Brain microvascular endothelial cell (primary cell): ENCODE results near the gene TSPAN8.

Experiments used
- DNase-seq: peaks from one replicate; pipeline ENCODE4 v3.0.0-alpha.2; 2020
- H3K27ac ChIP-seq: fragments of 250-450 bp; sonication (Bioruptor Pico); 2 replicates; pipeline ENCODE4 v1.5.1; 2020; ENCODE audit warnings: mild to moderate bottlenecking, moderate library complexity
- H3K27me3 ChIP-seq: fragments of 250-450 bp; sonication (Bioruptor Pico); replicated peaks from 2 replicates; pipeline ENCODE4 v1.5.1; 2020; ENCODE audit warnings: mild to moderate bottlenecking
- H3K36me3 ChIP-seq: fragments of 250-450 bp; sonication (Bioruptor Pico); replicated peaks from 2 replicates; pipeline ENCODE4 v1.5.1; 2020; ENCODE audit warnings: mild to moderate bottlenecking
- H3K4me3 ChIP-seq: 2 replicates; pipeline ENCODE4 v1.5.1; 2011; ENCODE audit warnings: low read depth, mild to moderate bottlenecking, control low read depth, low read length, moderate library complexity
- CTCF ChIP-seq: IDR thresholded peaks from 2 replicates; pipeline ENCODE4 v1.5.1; 2011; ENCODE audit warnings: low read depth, mild to moderate bottlenecking, moderate library complexity, low read length, control low read depth, inconsistent platforms; ENCODE audit errors: missing control alignments
- in situ Hi-C: cut with HindIII; loops from 2 replicates; pipeline ENCODE4 v1.10.0; 2017; ENCODE audit warnings: low sequenced_read_pairs, low pct_ligation_motif_present

TSPAN8 gene

GRCh38 chr12:71164166-71164565, 6.4 kb upstream of the TSPAN8 start:
- in situ Hi-C loops: no loop called here
- Histone ChIP-seq H3K36me3 (no peaks in the 10 kb centered on the region), H3K27ac (no peak overlapping the region), H3K4me3 (no peak overlapping the region), H3K27me3 (no peaks in the 10 kb centered on the region)
- no peak for DNase-seq
- no peak for TF ChIP-seq CTCF

- H3K27ac ChIP-seq: no peak overlapping the region
- no peak for DNase-seq
- in situ Hi-C loops: no loop called here
- H3K36me3 ChIP-seq: no peaks in the 10 kb centered on the region
- no peak for TF ChIP-seq CTCF
- H3K4me3 ChIP-seq: no peak overlapping the region
- no peaks in the 10 kb centered on the region for H3K27me3 ChIP-seq
Measured at GRCh38 chr12:71162832-71163763, 5.3 kb upstream of the TSPAN8 start.

GRCh38 chr12:71161591-71161990, 3.8 kb upstream of the TSPAN8 start:
- Histone ChIP-seq H3K27ac (no peak overlapping the region), H3K4me3 (no peak overlapping the region), H3K27me3 (no peaks in the 10 kb centered on the region), H3K36me3 (no peaks in the 10 kb centered on the region)
- TF ChIP-seq CTCF: no peak
- no peak for DNase-seq
- in situ Hi-C loops: no loop called here

- no peak for TF ChIP-seq CTCF
- DNase-seq: no peak
- H3K27ac ChIP-seq: no peak overlapping the region
- H3K36me3 ChIP-seq: no peaks in the 10 kb centered on the region
- no peak overlapping the region for H3K4me3 ChIP-seq
- no peaks in the 10 kb centered on the region for H3K27me3 ChIP-seq
- in situ Hi-C loops: no loop called here
Measured at GRCh38 chr12:71160585-71160984, 2.8 kb upstream of the TSPAN8 start.

- no peak overlapping the region for H3K27ac ChIP-seq
- no peak for TF ChIP-seq CTCF
- no peak for DNase-seq
- in situ Hi-C loops: no loop called here
- H3K4me3 ChIP-seq: no peak overlapping the region
- H3K27me3 ChIP-seq: no peaks in the 10 kb centered on the region
- no peaks in the 10 kb centered on the region for H3K36me3 ChIP-seq
Measured at GRCh38 chr12:71159878-71160277, 2.1 kb upstream of the TSPAN8 start.
